ENCODE measurements around the gene RHOC.

Gene RHOC

DNA sequence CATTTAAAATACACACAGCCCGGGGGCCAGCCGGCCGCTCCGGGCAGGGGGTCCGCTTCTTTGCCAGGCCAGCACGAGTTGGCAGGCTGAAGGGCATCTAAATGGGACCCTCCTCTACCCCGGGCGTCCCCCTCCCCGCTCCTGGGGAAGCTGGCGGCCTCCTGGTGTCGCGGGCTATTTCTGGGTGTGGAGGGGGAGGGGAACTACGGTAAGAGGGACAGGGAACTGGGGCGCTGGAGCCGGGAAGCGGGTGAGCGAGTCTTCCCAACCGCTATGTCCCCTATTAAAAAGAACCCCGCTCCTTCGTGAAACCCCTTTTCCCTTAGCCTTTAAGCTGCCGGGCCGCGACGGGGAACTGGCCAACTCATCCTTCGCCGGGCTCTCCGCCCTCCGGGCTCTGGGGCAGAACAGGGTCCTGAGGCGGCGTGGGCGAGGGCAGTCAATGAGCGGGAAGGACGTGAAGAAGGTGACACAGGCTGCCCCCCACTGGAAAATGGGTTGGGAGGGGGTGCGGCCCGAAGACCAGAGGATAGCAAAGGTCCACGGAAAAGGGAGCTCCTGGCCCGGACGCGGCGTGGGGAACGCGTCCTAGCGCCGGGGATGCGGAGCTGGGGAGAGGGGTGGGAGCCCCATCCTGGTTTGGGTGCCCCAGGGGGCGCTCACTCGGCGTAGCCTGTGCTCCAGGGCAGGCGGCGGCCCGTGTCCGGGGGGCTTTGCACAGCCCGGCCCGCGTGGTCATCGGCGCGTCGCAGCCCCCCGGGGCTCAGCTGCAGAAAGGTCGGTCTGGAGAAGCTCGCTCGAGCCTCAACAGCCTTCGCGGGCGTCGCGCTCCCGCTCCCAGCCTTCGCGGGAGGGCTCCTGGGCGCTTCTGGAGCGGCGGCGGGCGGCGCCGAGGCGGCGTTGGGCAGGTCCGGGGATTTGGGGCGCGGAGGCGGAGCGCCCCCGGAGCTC lies 7.7 kb upstream of the RHOC start (continued):
- TF ChIP-seq, protein P1, sequence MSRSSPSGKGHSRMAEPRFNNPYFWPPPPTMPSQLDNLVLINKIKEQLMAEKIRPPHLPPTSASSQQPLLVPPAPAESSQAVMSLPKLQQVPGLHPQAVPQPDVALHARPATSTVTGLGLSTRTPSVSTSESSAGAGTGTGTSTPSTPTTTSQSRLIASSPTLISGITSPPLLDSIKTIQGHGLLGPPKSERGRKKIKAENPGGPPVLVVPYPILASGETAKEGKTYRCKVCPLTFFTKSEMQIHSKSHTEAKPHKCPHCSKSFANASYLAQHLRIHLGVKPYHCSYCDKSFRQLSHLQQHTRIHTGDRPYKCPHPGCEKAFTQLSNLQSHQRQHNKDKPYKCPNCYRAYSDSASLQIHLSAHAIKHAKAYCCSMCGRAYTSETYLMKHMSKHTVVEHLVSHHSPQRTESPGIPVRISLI (tag by site-specific recombination; IDR thresholded peaks at IDR 0.05) = no peak
- TF ChIP-seq, protein P2, sequence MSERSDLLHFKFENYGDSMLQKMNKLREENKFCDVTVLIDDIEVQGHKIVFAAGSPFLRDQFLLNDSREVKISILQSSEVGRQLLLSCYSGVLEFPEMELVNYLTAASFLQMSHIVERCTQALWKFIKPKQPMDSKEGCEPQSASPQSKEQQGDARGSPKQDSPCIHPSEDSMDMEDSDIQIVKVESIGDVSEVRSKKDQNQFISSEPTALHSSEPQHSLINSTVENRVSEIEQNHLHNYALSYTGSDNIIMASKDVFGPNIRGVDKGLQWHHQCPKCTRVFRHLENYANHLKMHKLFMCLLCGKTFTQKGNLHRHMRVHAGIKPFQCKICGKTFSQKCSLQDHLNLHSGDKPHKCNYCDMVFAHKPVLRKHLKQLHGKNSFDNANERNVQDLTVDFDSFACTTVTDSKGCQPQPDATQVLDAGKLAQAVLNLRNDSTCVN (tag by site-specific recombination; optimal IDR thresholded peaks at IDR 0.05) = peak; percentile 76
- TF ChIP-seq, protein P3, sequence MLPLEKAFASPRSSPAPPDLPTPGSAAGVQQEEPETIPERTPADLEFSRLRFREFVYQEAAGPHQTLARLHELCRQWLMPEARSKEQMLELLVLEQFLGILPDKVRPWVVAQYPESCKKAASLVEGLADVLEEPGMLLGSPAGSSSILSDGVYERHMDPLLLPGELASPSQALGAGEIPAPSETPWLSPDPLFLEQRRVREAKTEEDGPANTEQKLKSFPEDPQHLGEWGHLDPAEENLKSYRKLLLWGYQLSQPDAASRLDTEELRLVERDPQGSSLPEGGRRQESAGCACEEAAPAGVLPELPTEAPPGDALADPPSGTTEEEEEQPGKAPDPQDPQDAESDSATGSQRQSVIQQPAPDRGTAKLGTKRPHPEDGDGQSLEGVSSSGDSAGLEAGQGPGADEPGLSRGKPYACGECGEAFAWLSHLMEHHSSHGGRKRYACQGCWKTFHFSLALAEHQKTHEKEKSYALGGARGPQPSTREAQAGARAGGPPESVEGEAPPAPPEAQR (tag by site-specific recombination; IDR thresholded peaks at IDR 0.05) = no peak
- TF ChIP-seq ZNF514 (tag by site-specific recombination; IDR thresholded peaks at IDR 0.05) (no peak), SP2 (tag by site-specific recombination; IDR thresholded peaks at IDR 0.05) (no peak), YY1 (tag by site-specific recombination; IDR thresholded peaks at IDR 0.05) (no peak), ZBTB7A (tag by site-specific recombination; IDR thresholded peaks at IDR 0.05; ENCODE audit: low read depth) (0 out of 2 replicates have a peak, but pooled peaks have one; percentile 17), ZNF324 (tag by site-specific recombination; IDR thresholded peaks at IDR 0.05) (no peak), ZNF777 (tag by site-specific recombination; IDR thresholded peaks at IDR 0.05; ENCODE audit: borderline replicate concordance) (peak; percentile 45; the same call in 1 of the 2 replicates), ZNF221 (tag by site-specific recombination; IDR thresholded peaks at IDR 0.05; ENCODE audit: borderline replicate concordance) (no peak), ZNF37A (tag by site-specific recombination; IDR thresholded peaks at IDR 0.05) (no peak), ZNF473 (tag by site-specific recombination; IDR thresholded peaks at IDR 0.05) (no peak), ZFP41 (tag by site-specific recombination; IDR thresholded peaks at IDR 0.05; ENCODE audit: borderline replicate concordance) (no peak), ZNF596 (tag by site-specific recombination; IDR thresholded peaks at IDR 0.05) (no peak), TRIM28 (IDR thresholded peaks at IDR 0.05; ENCODE audit: borderline replicate concordance, low read length) (no peak), ZNF571 (tag by site-specific recombination; IDR thresholded peaks at IDR 0.05) (no peak)
- TF ChIP-seq, protein P4, sequence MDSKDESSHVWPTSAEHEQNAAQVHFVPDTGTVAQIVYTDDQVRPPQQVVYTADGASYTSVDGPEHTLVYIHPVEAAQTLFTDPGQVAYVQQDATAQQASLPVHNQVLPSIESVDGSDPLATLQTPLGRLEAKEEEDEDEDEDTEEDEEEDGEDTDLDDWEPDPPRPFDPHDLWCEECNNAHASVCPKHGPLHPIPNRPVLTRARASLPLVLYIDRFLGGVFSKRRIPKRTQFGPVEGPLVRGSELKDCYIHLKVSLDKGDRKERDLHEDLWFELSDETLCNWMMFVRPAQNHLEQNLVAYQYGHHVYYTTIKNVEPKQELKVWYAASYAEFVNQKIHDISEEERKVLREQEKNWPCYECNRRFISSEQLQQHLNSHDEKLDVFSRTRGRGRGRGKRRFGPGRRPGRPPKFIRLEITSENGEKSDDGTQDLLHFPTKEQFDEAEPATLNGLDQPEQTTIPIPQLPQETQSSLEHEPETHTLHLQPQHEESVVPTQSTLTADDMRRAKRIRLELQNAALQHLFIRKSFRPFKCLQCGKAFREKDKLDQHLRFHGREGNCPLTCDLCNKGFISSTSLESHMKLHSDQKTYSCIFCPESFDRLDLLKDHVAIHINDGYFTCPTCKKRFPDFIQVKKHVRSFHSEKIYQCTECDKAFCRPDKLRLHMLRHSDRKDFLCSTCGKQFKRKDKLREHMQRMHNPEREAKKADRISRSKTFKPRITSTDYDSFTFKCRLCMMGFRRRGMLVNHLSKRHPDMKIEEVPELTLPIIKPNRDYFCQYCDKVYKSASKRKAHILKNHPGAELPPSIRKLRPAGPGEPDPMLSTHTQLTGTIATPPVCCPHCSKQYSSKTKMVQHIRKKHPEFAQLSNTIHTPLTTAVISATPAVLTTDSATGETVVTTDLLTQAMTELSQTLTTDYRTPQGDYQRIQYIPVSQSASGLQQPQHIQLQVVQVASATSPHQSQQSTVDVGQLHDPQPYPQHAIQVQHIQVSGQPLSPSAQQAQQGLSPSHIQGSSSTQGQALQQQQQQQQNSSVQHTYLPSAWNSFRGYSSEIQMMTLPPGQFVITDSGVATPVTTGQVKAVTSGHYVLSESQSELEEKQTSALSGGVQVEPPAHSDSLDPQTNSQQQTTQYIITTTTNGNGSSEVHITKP (tag by site-specific recombination; IDR thresholded peaks at IDR 0.05) = no peak
- TF ChIP-seq, protein P5, sequence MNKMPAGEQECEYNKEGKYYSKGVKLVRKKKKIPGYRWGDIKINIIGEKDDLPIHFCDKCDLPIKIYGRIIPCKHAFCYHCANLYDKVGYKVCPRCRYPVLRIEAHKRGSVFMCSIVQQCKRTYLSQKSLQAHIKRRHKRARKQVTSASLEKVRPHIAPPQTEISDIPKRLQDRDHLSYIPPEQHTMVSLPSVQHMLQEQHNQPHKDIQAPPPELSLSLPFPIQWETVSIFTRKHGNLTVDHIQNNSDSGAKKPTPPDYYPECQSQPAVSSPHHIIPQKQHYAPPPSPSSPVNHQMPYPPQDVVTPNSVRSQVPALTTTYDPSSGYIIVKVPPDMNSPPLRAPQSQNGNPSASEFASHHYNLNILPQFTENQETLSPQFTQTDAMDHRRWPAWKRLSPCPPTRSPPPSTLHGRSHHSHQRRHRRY (tag by site-specific recombination; IDR thresholded peaks at IDR 0.05) = no peak
- TF ChIP-seq, protein P6, sequence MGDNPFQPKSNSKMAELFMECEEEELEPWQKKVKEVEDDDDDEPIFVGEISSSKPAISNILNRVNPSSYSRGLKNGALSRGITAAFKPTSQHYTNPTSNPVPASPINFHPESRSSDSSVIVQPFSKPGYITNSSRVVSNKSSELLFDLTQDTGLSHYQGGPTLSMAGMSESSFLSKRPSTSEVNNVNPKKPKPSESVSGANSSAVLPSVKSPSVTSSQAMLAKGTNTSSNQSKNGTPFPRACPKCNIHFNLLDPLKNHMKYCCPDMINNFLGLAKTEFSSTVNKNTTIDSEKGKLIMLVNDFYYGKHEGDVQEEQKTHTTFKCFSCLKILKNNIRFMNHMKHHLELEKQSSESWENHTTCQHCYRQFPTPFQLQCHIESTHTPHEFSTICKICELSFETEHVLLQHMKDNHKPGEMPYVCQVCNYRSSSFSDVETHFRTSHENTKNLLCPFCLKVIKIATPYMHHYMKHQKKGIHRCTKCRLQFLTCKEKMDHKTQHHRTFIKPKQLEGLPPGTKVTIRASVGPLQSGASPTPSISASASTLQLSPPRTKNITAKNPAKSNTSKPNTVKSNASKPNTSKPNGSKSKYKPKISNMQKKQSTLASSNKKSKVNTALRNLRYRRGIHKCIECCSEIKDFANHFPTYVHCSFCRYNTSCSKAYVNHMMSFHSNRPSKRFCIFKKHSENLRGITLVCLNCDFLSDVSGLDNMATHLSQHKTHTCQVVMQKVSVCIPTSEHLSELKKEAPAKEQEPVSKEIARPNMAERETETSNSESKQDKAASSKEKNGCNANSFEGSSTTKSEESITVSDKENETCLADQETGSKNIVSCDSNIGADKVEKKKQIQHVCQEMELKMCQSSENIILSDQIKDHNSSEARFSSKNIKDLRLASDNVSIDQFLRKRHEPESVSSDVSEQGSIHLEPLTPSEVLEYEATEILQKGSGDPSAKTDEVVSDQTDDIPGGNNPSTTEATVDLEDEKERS (tag by site-specific recombination; IDR thresholded peaks at IDR 0.05) = no peak
- TF ChIP-seq, protein P7, sequence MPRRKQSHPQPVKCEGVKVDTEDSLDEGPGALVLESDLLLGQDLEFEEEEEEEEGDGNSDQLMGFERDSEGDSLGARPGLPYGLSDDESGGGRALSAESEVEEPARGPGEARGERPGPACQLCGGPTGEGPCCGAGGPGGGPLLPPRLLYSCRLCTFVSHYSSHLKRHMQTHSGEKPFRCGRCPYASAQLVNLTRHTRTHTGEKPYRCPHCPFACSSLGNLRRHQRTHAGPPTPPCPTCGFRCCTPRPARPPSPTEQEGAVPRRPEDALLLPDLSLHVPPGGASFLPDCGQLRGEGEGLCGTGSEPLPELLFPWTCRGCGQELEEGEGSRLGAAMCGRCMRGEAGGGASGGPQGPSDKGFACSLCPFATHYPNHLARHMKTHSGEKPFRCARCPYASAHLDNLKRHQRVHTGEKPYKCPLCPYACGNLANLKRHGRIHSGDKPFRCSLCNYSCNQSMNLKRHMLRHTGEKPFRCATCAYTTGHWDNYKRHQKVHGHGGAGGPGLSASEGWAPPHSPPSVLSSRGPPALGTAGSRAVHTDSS (tag by site-specific recombination; IDR thresholded peaks at IDR 0.05) = no peak; the same call in 1 of the 2 replicates
- TF ChIP-seq, protein P8, sequence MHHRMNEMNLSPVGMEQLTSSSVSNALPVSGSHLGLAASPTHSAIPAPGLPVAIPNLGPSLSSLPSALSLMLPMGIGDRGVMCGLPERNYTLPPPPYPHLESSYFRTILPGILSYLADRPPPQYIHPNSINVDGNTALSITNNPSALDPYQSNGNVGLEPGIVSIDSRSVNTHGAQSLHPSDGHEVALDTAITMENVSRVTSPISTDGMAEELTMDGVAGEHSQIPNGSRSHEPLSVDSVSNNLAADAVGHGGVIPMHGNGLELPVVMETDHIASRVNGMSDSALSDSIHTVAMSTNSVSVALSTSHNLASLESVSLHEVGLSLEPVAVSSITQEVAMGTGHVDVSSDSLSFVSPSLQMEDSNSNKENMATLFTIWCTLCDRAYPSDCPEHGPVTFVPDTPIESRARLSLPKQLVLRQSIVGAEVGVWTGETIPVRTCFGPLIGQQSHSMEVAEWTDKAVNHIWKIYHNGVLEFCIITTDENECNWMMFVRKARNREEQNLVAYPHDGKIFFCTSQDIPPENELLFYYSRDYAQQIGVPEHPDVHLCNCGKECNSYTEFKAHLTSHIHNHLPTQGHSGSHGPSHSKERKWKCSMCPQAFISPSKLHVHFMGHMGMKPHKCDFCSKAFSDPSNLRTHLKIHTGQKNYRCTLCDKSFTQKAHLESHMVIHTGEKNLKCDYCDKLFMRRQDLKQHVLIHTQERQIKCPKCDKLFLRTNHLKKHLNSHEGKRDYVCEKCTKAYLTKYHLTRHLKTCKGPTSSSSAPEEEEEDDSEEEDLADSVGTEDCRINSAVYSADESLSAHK (tag by site-specific recombination; IDR thresholded peaks at IDR 0.05) = no peak

Data from HEK293 (cell line).